ENCODE measurements around the gene SERPINE1. TPM values are rescaled to one million over a fixed set of nuclear protein-coding genes. Genes with fewer than 3 reads are reported as not detected.
A peak's percentile ranks its signal among the peaks of the same experiment; 100 is the strongest.

Gene SERPINE1
- total RNA-seq, 1 donor = 278 TPM

GRCh38 chr7:101094376-101094775, 32.5 kb upstream of the SERPINE1 start:
- Histone ChIP-seq H3K27me3 (ENCODE audit: insufficient read depth, low read length) (no peaks in the 10 kb centered on the region), H3K4me3 (ENCODE audit: insufficient read depth, low read length) (peak overlapping the region; percentile 48), H2AFZ (ENCODE audit: low read length) (no peak overlapping the region), H4K20me1 (ENCODE audit: insufficient read depth, low read length) (no peaks in the 10 kb centered on the region), H3K4me1 (ENCODE audit: insufficient read depth, low read length) (peaks cover 27% of the 10 kb centered on the region), H3K36me3 (ENCODE audit: insufficient read depth, low read length) (peaks cover 4% of the 10 kb centered on the region), H3K79me2 (ENCODE audit: insufficient read depth, low read length) (peaks cover 26% of the 10 kb centered on the region), H3K4me2 (ENCODE audit: insufficient read depth, low read length) (peak overlapping the region; percentile 69), H3K27ac (ENCODE audit: low read depth, low read length) (peak overlapping the region; percentile 94), H3K9me3 (ENCODE audit: low read depth, low read length) (no peaks in the 10 kb centered on the region)
- peak; percentile 63 for DNase-seq (ENCODE audit: insufficient read length, low spot score, missing footprints)
- TF ChIP-seq, protein P1, sequence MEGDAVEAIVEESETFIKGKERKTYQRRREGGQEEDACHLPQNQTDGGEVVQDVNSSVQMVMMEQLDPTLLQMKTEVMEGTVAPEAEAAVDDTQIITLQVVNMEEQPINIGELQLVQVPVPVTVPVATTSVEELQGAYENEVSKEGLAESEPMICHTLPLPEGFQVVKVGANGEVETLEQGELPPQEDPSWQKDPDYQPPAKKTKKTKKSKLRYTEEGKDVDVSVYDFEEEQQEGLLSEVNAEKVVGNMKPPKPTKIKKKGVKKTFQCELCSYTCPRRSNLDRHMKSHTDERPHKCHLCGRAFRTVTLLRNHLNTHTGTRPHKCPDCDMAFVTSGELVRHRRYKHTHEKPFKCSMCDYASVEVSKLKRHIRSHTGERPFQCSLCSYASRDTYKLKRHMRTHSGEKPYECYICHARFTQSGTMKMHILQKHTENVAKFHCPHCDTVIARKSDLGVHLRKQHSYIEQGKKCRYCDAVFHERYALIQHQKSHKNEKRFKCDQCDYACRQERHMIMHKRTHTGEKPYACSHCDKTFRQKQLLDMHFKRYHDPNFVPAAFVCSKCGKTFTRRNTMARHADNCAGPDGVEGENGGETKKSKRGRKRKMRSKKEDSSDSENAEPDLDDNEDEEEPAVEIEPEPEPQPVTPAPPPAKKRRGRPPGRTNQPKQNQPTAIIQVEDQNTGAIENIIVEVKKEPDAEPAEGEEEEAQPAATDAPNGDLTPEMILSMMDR (IDR thresholded peaks at IDR 0.05; ENCODE audit: extremely low read depth, low read depth, low read length) = no peak

- Histone ChIP-seq H2AFZ (ENCODE audit: low read length) (no peak overlapping the region), H3K4me2 (ENCODE audit: insufficient read depth, low read length) (peak overlapping the region; percentile 69)
Measured at GRCh38 chr7:101094791-101095375, 32.0 kb upstream of the SERPINE1 start.

GRCh38 chr7:101096331-101096956, 30.5 kb upstream of the SERPINE1 start:
- H3K79me2 ChIP-seq (ENCODE audit: insufficient read depth, low read length) = peaks cover 13% of the 10 kb centered on the region
- H3K36me3 ChIP-seq (ENCODE audit: insufficient read depth, low read length) = no peaks in the 10 kb centered on the region
- H3K4me2 ChIP-seq (ENCODE audit: insufficient read depth, low read length) = no peak overlapping the region
- no peaks in the 10 kb centered on the region for H3K9me3 ChIP-seq (ENCODE audit: low read depth, low read length)
- H4K20me1 ChIP-seq (ENCODE audit: insufficient read depth, low read length) = no peaks in the 10 kb centered on the region
- no peak for DNase-seq (ENCODE audit: insufficient read length, low spot score, missing footprints)
- no peak overlapping the region for H3K27ac ChIP-seq (ENCODE audit: low read depth, low read length)
- TF ChIP-seq, protein P1 (IDR thresholded peaks at IDR 0.05; ENCODE audit: extremely low read depth, low read depth, low read length) = no peak
- peaks cover 47% of the 10 kb centered on the region for H3K4me1 ChIP-seq (ENCODE audit: insufficient read depth, low read length)
- no peaks in the 10 kb centered on the region for H3K27me3 ChIP-seq (ENCODE audit: insufficient read depth, low read length)
- H2AFZ ChIP-seq (ENCODE audit: low read length) = no peak overlapping the region
- H3K4me3 ChIP-seq (ENCODE audit: insufficient read depth, low read length) = no peak overlapping the region

More at GRCh38 chr7:101094791-101095375, 32.0 kb upstream of the SERPINE1 start:
- TF ChIP-seq, protein P1 (IDR thresholded peaks at IDR 0.05; ENCODE audit: extremely low read depth, low read depth, low read length) = peak; percentile 79
- peak; percentile 64 for DNase-seq (ENCODE audit: insufficient read length, low spot score, missing footprints)
- Histone ChIP-seq H3K36me3 (ENCODE audit: insufficient read depth, low read length) (no peaks in the 10 kb centered on the region), H3K79me2 (ENCODE audit: insufficient read depth, low read length) (peaks cover 21% of the 10 kb centered on the region), H4K20me1 (ENCODE audit: insufficient read depth, low read length) (no peaks in the 10 kb centered on the region), H3K27ac (ENCODE audit: low read depth, low read length) (peak overlapping the region; percentile 94), H3K4me3 (ENCODE audit: insufficient read depth, low read length) (peak overlapping the region; percentile 48), H3K27me3 (ENCODE audit: insufficient read depth, low read length) (no peaks in the 10 kb centered on the region), H3K4me1 (ENCODE audit: insufficient read depth, low read length) (peaks cover 32% of the 10 kb centered on the region), H3K9me3 (ENCODE audit: low read depth, low read length) (no peaks in the 10 kb centered on the region)

DNA sequence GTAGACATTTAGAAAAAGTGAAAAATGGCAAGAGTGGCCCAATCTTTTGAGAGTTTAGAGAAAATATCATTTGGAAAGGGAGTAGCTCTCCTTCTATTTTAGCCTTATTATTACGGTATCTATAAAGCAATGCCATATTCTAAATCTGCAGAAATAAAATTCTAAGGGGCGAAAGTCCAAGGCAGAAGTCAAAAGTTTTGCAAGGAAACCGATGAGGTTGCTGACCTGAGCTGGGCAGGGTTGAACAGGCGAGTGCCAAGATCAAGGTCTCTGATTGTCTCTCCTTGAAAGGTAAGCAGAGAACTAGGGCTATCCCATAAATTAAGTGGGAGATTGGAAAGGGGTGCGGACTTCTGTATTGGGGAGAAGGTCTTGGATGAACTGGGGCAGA, 30.0 kb upstream of the SERPINE1 start:
- no peaks in the 10 kb centered on the region for H3K9me3 ChIP-seq (ENCODE audit: low read depth, low read length)
- peaks cover 13% of the 10 kb centered on the region for H3K79me2 ChIP-seq (ENCODE audit: insufficient read depth, low read length)
- no peak for DNase-seq (ENCODE audit: insufficient read length, low spot score, missing footprints)
- no peaks in the 10 kb centered on the region for H3K36me3 ChIP-seq (ENCODE audit: insufficient read depth, low read length)
- no peak overlapping the region for H3K4me3 ChIP-seq (ENCODE audit: insufficient read depth, low read length)
- TF ChIP-seq, protein P1 (IDR thresholded peaks at IDR 0.05; ENCODE audit: extremely low read depth, low read depth, low read length) = no peak
- no peaks in the 10 kb centered on the region for H4K20me1 ChIP-seq (ENCODE audit: insufficient read depth, low read length)
- peaks cover 51% of the 10 kb centered on the region for H3K4me1 ChIP-seq (ENCODE audit: insufficient read depth, low read length)
- no peaks in the 10 kb centered on the region for H3K27me3 ChIP-seq (ENCODE audit: insufficient read depth, low read length)
- no peak overlapping the region for H3K27ac ChIP-seq (ENCODE audit: low read depth, low read length)
- no peak overlapping the region for H2AFZ ChIP-seq (ENCODE audit: low read length)
- H3K4me2 ChIP-seq (ENCODE audit: insufficient read depth, low read length) = no peak overlapping the region
